HepG2 (cell line): ENCODE results near the gene GSTM2. TPM values are rescaled to one million over a fixed set of nuclear protein-coding genes. Genes with fewer than 3 reads are reported as not detected.

Experiments used
- ARNTL ChIP-seq: sonication (generic); formaldehyde crosslinking; IDR thresholded peaks from 2 replicates; pipeline ENCODE4 v1.4.0; 2020; ENCODE audit warnings: mild to moderate bottlenecking, missing genetic modification reagents
- ASH2L ChIP-seq: fragments of 300-600, 200-600 bp; sonication (generic); IDR thresholded peaks from 2 replicates; pipeline ENCODE4 v1.7.0; 2017; ENCODE audit warnings: low read depth, mild to moderate bottlenecking, moderate library complexity, mixed read lengths, low read length; ENCODE audit not compliant: insufficient read length
- DNMT3B ChIP-seq: conservative IDR thresholded peaks from 2 replicates; pipeline ENCODE4 v1.6.1; 2016; ENCODE audit warnings: missing biosample characterization, control low read depth
- GABPB1 ChIP-seq: IDR thresholded peaks from 2 replicates; pipeline ENCODE4 v1.6.1; 2016; ENCODE audit warnings: mild to moderate bottlenecking, missing genetic modification reagents, moderate library complexity, missing compliant biosample characterization
- HOXA9 ChIP-seq: sonication (generic); formaldehyde crosslinking; IDR thresholded peaks from 2 replicates; pipeline ENCODE4 v1.8.1; 2022; ENCODE audit warnings: missing genetic modification reagents, mild to moderate bottlenecking, moderate library complexity, borderline replicate concordance
- JUNB ChIP-seq: sonication (generic); formaldehyde crosslinking; IDR thresholded peaks from 2 replicates; pipeline ENCODE4 v1.8.0; 2022; ENCODE audit warnings: missing genetic modification reagents, mild to moderate bottlenecking, borderline replicate concordance
- MED13 ChIP-seq: sonication (generic); formaldehyde crosslinking; IDR thresholded peaks from 2 replicates; pipeline ENCODE4 v1.5.0; 2020; ENCODE audit warnings: missing genetic modification reagents
- MIER3 ChIP-seq: IDR thresholded peaks from 2 replicates; pipeline ENCODE4 v1.6.1; 2016; ENCODE audit warnings: missing compliant biosample characterization, borderline replicate concordance
- POGZ ChIP-seq: sonication (generic); formaldehyde crosslinking; IDR thresholded peaks from 2 replicates; pipeline ENCODE4 v1.4.0; 2020; ENCODE audit warnings: mild to moderate bottlenecking, missing genetic modification reagents
- RBAK ChIP-seq: sonication (generic); formaldehyde crosslinking; IDR thresholded peaks from 2 replicates; pipeline ENCODE4 v1.5.1; 2020; ENCODE audit warnings: mild to moderate bottlenecking, missing genetic modification reagents
- RBM39 ChIP-seq: fragments of 200-400 bp; formaldehyde crosslinking; IDR thresholded peaks from one replicate; pipeline ENCODE4 v1.6.1; 2018; ENCODE audit warnings: antibody characterized with exemption, mild to moderate bottlenecking, low read depth, low read length; ENCODE audit not compliant: poor library complexity, severe bottlenecking
- RCOR2 ChIP-seq: IDR thresholded peaks from 2 replicates; pipeline ENCODE4 v1.6.1; 2016; ENCODE audit warnings: missing biosample characterization, missing genetic modification reagents
- RFXANK ChIP-seq: IDR thresholded peaks from 2 replicates; pipeline ENCODE4 v1.6.1; 2016
- SAP130 ChIP-seq: IDR thresholded peaks from 2 replicates; pipeline ENCODE4 v1.6.1; 2016; ENCODE audit warnings: low read depth
- SMC3 ChIP-seq: IDR thresholded peaks from 2 replicates; pipeline ENCODE4 v1.6.1; 2011; ENCODE audit warnings: low read length, improper control_type of control experiment
- SOX5 ChIP-seq: IDR thresholded peaks from 2 replicates; pipeline ENCODE4 v1.6.1; 2016; ENCODE audit warnings: borderline replicate concordance
- THYN1 ChIP-seq: sonication (generic); formaldehyde crosslinking; IDR thresholded peaks from 2 replicates; pipeline ENCODE4 v1.8.1; 2023; ENCODE audit warnings: low read depth, mild to moderate bottlenecking, moderate library complexity, missing genetic modification reagents, borderline replicate concordance
- YEATS4 ChIP-seq: sonication (generic); formaldehyde crosslinking; IDR thresholded peaks from 2 replicates; pipeline ENCODE4 v1.4.0; 2020; ENCODE audit warnings: missing genetic modification reagents, borderline replicate concordance
- ZBTB7B ChIP-seq: sonication (generic); formaldehyde crosslinking; IDR thresholded peaks from 2 replicates; pipeline ENCODE4 v1.4.0; 2020; ENCODE audit warnings: missing genetic modification reagents
- ZNF556 ChIP-seq: sonication (generic); formaldehyde crosslinking; IDR thresholded peaks from 2 replicates; pipeline ENCODE4 v1.4.0; 2020; ENCODE audit warnings: mild to moderate bottlenecking, missing genetic modification reagents, borderline replicate concordance
- ZNF83 ChIP-seq: sonication (generic); formaldehyde crosslinking; IDR thresholded peaks from 2 replicates; pipeline ENCODE4 v1.4.0; 2020; ENCODE audit warnings: missing genetic modification reagents, mild to moderate bottlenecking, borderline replicate concordance
- polyA plus RNA-seq, 8 experiments: library from polyadenylated mRNA; depleted of rRNA in 3 of 8; stranded (reverse) in 7 of 8; unstranded in 1 of 8; fragments of >200 nt; fragmentation: Illumina TruSeq in 4 of 8; extraction: Trizol in 4 of 8; gene quantifications; 2 replicates each; pipeline versions ENCODE4 v1.2.1 to v1.2.3, GENCODE V29; 2011 to 2016; ENCODE audit warnings: low read depth in 4 of 8, missing spikeins in 1 of 8, mixed read lengths in 1 of 8; ENCODE audit not compliant: insufficient read depth in 1 of 8
- total RNA-seq, 5 experiments: library from RNA; depleted of rRNA; stranded (reverse); fragments of >200 nt; fragmentation: Illumina TruSeq; extraction: Trizol; gene quantifications; 2 replicates each; pipeline ENCODE4 v1.2.3, GENCODE V29; 2016; ENCODE audit warnings: low read depth in 1 of 5
- TF ChIP-seq, protein P1 (sequence below): sonication (generic); formaldehyde crosslinking; IDR thresholded peaks from 2 replicates; pipeline ENCODE4 v1.4.0; 2020; ENCODE audit warnings: missing genetic modification reagents

GSTM2 gene
- total and polyA plus RNA-seq, 2 of the 13 experiments (the other 11 are each of a cell fraction or from before 2014, with no cell fraction given) = 7.0 to 15.0 TPM

DNA sequence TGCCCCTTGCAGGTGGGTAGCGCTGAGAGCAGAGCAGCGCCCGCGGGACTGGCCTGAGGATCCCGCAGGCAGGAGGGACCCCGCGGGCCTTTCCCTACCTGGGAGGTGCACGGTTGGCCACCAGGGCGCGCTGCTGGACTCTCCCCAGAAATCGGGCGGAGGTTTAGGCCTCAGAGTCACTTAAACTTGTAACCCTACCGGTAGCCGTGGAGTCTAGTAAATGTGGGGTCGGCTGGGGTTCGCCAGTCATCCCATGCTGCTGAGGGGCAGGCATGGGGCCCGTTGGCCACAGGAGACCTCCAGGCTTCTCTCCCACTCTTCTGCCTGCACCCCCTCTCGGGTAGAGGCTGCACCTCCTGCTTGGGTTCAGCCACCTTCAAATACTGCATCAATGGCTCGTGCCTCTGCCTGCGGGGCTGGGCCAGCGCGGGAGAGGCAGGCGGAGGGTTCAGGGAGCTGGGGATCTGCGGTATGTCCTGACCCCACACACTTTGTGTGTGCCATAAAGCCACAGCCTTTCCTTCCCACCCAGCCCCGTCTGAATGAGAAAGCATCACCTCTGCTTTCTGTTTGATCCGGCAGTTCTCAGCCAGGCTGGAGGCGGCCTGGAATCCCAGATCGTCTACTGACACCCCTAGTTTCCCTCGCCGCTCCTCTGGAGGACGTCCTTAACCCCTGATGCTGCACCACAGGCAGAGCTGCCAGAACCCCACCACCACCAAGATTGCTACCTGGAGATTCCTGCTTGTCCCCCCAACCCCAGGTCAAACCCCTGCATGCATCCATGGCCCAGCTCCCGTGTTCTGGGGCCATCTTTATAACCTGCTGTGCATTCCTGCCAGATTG, 24.2 kb upstream of the GSTM2 start (continued):
- TF ChIP-seq, protein P1, sequence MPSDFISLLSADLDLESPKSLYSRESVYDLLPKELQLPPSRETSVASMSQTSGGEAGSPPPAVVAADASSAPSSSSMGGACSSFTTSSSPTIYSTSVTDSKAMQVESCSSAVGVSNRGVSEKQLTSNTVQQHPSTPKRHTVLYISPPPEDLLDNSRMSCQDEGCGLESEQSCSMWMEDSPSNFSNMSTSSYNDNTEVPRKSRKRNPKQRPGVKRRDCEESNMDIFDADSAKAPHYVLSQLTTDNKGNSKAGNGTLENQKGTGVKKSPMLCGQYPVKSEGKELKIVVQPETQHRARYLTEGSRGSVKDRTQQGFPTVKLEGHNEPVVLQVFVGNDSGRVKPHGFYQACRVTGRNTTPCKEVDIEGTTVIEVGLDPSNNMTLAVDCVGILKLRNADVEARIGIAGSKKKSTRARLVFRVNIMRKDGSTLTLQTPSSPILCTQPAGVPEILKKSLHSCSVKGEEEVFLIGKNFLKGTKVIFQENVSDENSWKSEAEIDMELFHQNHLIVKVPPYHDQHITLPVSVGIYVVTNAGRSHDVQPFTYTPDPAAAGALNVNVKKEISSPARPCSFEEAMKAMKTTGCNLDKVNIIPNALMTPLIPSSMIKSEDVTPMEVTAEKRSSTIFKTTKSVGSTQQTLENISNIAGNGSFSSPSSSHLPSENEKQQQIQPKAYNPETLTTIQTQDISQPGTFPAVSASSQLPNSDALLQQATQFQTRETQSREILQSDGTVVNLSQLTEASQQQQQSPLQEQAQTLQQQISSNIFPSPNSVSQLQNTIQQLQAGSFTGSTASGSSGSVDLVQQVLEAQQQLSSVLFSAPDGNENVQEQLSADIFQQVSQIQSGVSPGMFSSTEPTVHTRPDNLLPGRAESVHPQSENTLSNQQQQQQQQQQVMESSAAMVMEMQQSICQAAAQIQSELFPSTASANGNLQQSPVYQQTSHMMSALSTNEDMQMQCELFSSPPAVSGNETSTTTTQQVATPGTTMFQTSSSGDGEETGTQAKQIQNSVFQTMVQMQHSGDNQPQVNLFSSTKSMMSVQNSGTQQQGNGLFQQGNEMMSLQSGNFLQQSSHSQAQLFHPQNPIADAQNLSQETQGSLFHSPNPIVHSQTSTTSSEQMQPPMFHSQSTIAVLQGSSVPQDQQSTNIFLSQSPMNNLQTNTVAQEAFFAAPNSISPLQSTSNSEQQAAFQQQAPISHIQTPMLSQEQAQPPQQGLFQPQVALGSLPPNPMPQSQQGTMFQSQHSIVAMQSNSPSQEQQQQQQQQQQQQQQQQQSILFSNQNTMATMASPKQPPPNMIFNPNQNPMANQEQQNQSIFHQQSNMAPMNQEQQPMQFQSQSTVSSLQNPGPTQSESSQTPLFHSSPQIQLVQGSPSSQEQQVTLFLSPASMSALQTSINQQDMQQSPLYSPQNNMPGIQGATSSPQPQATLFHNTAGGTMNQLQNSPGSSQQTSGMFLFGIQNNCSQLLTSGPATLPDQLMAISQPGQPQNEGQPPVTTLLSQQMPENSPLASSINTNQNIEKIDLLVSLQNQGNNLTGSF (CRISPR knock-in tag) = no peak
- TF ChIP-seq ASH2L (peak; percentile 29), RFXANK (no peak), SOX5 (CRISPR knock-in tag) (0 out of 2 replicates have a peak, but pooled peaks have one; percentile 7), RBAK (no peak), RBM39 (peak; percentile 37), MED13 (CRISPR knock-in tag) (no peak), ZNF556 (CRISPR knock-in tag) (peak; percentile 33; the same call in 1 of the 2 replicates), HOXA9 (no peak), YEATS4 (CRISPR knock-in tag) (peak; percentile 57; the same call in 1 of the 2 replicates), DNMT3B (CRISPR knock-in tag) (no peak), SAP130 (CRISPR knock-in tag) (peak; percentile 53; the same call in 1 of the 2 replicates), ZNF83 (CRISPR knock-in tag) (no peak), JUNB (CRISPR knock-in tag) (no peak), ZBTB7B (peak; percentile 56), MIER3 (CRISPR knock-in tag) (0 out of 2 replicates have a peak, but pooled peaks have one; percentile 21), RCOR2 (no peak), THYN1 (no peak), POGZ (CRISPR knock-in tag) (0 out of 2 replicates have a peak, but pooled peaks have one; percentile 21), ARNTL (peak; percentile 34; the same call in 1 of the 2 replicates), GABPB1 (CRISPR knock-in tag) (peak; percentile 53; the same call in 1 of the 2 replicates), SMC3 (peak; percentile 70)
